Skeletal muscle cell (primary cell): ENCODE data around the gene PACRG.
A peak's percentile ranks its signal among the peaks of the same experiment; 100 is the strongest.

Experiments
- DNase-seq: peaks from one replicate; pipeline ENCODE4 v3.0.0-alpha.2; 2010; ENCODE audit warnings: low read depth
- H3K4me3 ChIP-seq: 2 replicates; pipeline ENCODE4 v1.5.1; 2011; ENCODE audit warnings: low read depth, mild to moderate bottlenecking, control low read depth, low read length, moderate library complexity

Gene PACRG

DNA sequence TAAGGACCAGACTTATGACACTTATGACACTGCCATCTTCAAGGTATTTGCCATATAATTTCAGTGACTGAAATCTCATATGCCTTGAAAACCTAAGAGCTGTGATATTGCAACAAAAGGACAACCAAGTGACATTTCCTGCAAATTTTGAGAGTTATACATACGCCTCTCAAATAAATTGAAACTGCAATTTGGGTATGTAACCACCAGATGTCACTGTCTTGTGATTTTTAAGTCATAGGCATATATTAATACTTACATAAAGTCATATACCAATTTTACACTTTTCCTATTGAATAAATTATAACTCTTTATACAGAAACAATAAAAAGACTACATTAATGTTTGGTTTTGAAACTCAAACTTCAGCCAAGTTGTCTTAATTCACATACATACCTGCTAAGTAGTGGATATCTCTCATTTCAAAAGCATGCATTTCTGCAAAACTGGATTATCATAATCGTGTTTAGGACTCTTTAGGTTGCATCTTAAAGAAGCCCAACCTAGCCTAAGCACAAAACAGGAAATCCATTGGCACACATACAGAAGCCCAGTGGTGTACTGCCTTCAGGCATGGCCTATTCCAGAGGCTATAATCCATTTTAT is 180.2 kb downstream of the PACRG start:
- DNase-seq = no peak
- no peak overlapping the region for H3K4me3 ChIP-seq

DNA sequence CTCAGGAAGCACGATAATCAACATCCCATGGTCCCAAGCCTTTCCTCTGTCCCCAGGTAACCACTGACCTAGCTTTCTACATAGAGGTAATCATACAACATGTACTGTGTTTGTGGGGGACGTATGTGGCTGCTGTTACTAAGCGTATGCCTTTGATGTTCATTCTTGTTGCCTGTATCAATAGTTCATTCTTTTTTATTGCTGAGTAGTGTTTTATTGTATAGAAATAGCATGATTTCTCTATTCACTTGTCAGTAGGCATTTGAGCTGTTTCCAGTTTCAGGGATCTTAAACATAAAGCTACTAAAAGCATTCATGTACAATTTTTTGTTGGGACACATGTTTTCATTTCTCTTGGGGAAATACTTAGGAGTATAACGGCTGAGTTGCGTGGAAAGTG is 185.4 kb downstream of the PACRG start:
- no peak overlapping the region for H3K4me3 ChIP-seq
- DNase-seq = no peak

GRCh38 chr6:162917506-162917905 is 189.7 kb downstream of the PACRG start:
- H3K4me3 ChIP-seq = no peak overlapping the region
- peak; percentile 35 for DNase-seq

DNA sequence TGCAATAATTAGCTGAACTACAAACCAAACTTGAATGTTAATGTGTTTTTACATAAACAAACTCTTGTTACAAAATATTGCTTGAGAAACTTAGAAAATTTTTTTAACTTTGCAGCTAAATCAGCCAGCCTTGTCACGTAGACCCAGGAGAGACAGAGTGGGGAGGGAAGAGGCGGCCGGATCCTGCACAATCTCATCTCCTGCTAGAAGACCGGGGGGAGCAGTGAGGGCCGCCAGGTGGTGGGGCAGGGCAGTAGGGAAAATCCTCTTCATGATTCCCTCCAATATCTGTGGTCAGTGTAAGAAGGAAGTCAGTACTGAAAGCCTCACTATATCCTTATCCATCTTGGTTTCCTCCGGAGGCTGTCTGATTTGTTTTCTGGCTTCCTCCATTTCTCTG is 193.3 kb downstream of the PACRG start:
- no peak for DNase-seq
- no peak overlapping the region for H3K4me3 ChIP-seq

- no peak for DNase-seq
- no peak overlapping the region for H3K4me3 ChIP-seq
These were observed 193.8 kb downstream of the PACRG start for GRCh38 chr6:162921510-162922040.

GRCh38 chr6:162922563-162923166 is 194.9 kb downstream of the PACRG start:
- DNase-seq = no peak
- no peak overlapping the region for H3K4me3 ChIP-seq

GRCh38 chr6:162934844-162935243 is 207.1 kb downstream of the PACRG start:
- DNase-seq = no peak

GRCh38 chr6:162940426-162940825 is 212.7 kb downstream of the PACRG start:
- peak; percentile 9 for DNase-seq
- no peak overlapping the region for H3K4me3 ChIP-seq

More at GRCh38 chr6:162934844-162935243, 207.1 kb downstream of the PACRG start:
- H3K4me3 ChIP-seq = no peak overlapping the region

- no peak overlapping the region for H3K4me3 ChIP-seq
- DNase-seq = no peak
These were observed 213.4 kb downstream of the PACRG start for GRCh38 chr6:162941128-162941527.

- H3K4me3 ChIP-seq = no peak overlapping the region
- peak; percentile 95 for DNase-seq
These were observed 215.1 kb downstream of the PACRG start for GRCh38 chr6:162942866-162943265.

DNA sequence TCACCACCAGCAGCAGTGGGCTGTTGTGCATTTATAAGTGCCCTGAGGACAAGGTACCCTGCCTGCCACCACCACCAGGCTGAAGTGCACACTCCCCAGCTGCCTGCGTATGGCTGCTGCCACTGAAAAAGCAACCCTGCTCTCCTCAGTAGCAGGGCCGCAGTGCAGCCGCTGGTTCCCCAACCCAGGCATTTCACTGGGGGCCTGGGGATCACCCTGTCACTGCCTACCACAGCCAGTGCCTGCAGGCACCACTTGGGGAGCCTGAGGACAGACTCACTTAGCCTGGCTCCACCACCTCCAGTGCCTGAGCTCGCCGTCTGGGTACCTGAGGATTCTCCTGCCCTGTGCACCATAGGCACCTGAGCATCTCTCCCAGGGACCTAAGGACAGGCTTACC is 215.6 kb downstream of the PACRG start:
- no peak for DNase-seq
- H3K4me3 ChIP-seq = no peak overlapping the region

GRCh38 chr6:162951164-162951743 is 223.5 kb downstream of the PACRG start:
- H3K4me3 ChIP-seq = no peak overlapping the region
- DNase-seq = no peak

DNA sequence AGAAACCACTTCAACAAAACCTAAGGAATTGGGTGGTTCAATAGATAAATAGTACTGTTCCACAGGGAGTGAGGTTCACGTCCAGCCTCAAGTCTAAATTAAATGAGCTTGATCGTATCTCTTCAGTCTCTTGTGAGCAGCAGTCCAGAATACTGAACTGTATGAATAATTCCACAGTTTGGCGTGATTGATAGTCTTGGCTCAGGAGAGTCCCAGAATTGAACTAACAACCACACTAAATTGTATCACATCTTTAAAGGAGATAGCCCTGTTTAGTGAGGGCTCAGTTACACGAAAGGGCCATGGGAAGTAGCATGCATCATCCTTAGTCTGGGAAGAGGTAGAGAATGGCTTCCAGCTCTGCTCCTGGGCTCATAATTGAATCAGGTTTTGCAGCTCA is 224.6 kb downstream of the PACRG start:
- no peak for DNase-seq
- H3K4me3 ChIP-seq = no peak overlapping the region

GRCh38 chr6:162957062-162957461 is 229.3 kb downstream of the PACRG start:
- no peak overlapping the region for H3K4me3 ChIP-seq
- DNase-seq = no peak

DNA sequence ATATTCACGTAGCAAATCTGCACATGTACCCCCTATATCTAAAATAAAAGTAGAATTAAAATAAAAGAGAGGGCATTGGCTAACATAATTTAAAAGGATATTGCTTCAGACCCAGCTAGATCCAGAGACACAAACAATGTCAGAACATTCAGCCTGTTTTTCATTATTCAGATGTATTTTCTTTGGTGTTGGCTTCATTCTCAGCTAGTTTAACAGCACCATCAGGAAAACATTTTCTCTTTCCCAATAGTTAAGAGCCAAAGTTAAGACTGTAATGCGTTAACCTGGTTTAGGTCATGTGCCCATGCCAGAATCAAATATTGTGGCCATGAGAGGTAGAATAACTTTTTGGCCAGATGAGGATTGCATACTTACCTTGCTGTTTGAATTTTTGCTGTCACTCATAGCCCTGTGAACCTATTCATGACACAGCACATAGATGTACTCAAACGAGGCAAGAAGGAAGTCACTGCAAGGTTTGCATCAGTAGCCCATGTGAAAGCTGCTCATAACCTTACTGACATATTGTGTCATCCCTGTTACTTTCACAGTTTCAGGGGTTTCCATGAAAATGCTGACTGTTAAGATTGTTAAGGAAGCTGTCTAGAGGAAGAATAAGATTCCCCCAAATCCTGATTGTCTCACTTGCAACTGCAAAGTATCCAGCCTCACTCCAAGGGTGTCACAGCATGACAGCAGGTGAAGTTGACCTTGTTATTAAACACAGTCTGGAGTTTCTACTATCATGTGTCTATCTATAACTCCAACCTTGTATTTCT is 233.1 kb downstream of the PACRG start:
- DNase-seq = no peak

DNA sequence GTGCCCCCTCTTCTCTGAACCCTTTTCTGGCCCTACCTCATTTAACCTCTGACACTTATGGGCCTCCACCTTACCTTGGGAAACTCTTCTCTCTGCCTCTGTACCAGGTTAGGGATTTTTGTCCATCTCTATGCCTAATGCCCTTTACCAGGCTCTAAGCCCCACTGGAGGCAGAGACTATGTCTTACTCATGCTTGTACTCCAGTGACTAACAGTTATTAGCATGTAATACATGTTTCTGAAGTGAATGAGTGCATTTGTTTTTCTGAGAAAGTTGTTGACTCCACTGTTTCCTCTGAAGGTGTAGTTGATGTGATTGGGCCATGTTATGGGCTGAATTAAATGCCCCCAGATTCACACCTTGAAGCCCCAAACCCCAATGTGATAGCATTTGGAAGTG is 234.3 kb downstream of the PACRG start:
- H3K4me3 ChIP-seq = no peak overlapping the region
- no peak for DNase-seq

More for the DNA sequence above, 233.1 kb downstream of the PACRG start:
- no peak overlapping the region for H3K4me3 ChIP-seq

DNA sequence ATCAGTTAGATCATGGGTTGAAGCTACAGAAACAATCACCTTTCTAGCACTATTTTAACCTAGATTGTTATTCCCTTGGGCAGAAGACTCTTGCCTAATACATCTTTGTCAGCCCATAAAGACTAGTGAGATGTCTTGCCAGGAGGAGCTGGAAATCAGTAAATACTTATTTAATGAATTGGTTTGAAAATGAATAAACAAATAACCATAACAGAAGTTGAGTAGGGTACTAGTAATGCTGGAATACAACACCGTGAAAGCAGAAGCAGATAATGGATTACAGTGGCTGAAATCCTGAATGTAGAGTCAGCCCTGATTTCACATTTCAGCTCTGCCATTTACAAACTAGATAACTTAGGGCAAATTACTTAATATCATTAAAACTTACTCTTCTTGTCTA is 236.1 kb downstream of the PACRG start:
- no peak overlapping the region for H3K4me3 ChIP-seq
- DNase-seq = no peak

- no peak overlapping the region for H3K4me3 ChIP-seq
These were observed 236.8 kb downstream of the PACRG start for GRCh38 chr6:162964488-162965140.

GRCh38 chr6:162965366-162965765 is 237.6 kb downstream of the PACRG start:
- no peak overlapping the region for H3K4me3 ChIP-seq
- no peak for DNase-seq

More at GRCh38 chr6:162964488-162965140, 236.8 kb downstream of the PACRG start:
- peak; percentile 100 for DNase-seq

GRCh38 chr6:162970246-162970645 is 242.5 kb downstream of the PACRG start:
- DNase-seq = no peak
- no peak overlapping the region for H3K4me3 ChIP-seq
